ENCODE results near the gene APEH. TPM values are rescaled to one million over a fixed set of nuclear protein-coding genes. Genes with fewer than 3 reads are reported as not detected.

The APEH gene
- total RNA-seq, 1 experiment from 2014 or later, result 236 TPM

- Histone ChIP-seq H3K36me3 (ENCODE audit: low read depth, low read length) (peaks cover 16% of the 10 kb centered on the region), H3K9me2 (replicated peaks; ENCODE audit: low read length) (no peaks in the 10 kb centered on the region), H3K9ac (ENCODE audit: low read length) (no peak overlapping the region), H3F3A (ENCODE audit: low read length, unreplicated experiment) (no peaks in the 10 kb centered on the region), H3K27me3 (ENCODE audit: low read length) (no peaks in the 10 kb centered on the region), H4K20me1 (ENCODE audit: low read length) (no peaks in the 10 kb centered on the region), H3K9me3 (ENCODE audit: low read length) (no peaks in the 10 kb centered on the region), H2AFZ (ENCODE audit: low read length) (no peak overlapping the region), H3K27ac (ENCODE audit: low read length) (no peak overlapping the region), H3K79me2 (ENCODE audit: low read length) (peaks cover 13% of the 10 kb centered on the region), H3K4me1 (ENCODE audit: insufficient read depth, low read length) (peaks cover 16% of the 10 kb centered on the region), H3K4me2 (ENCODE audit: low read length) (no peak overlapping the region), H3K4me3 (ENCODE audit: low read length) (no peak overlapping the region)
- ATAC-seq (no peak), DNase-seq (no peak)
- ChIA-PET CTCF (no interaction called here), POLR2A (ENCODE audit: unreplicated experiment) (no interaction called here)
- TF ChIP-seq CTCF (conservative IDR thresholded peaks at IDR 0.05; ENCODE audit: low read depth, low read length), result no peak
- no peak for TF ChIP-seq EZH2 (IDR thresholded peaks at IDR 0.05; ENCODE audit: low read length, unreplicated experiment)
- no peak for TF ChIP-seq EZH2phosphoT487 (IDR thresholded peaks at IDR 0.05; ENCODE audit: borderline replicate concordance, low read length)
- BruUV-seq (replicated peaks), result no TSS peak
- intact Hi-C loops (cut with micrococcal nuclease), result no loop called here
Observed at GRCh38 chr3:49727154-49727923, 53.2 kb downstream of the APEH start.

GRCh38 chr3:49727924-49728361, 53.8 kb downstream of the APEH start:
- CTCF ChIA-PET, result no interaction called here
- H2AFZ ChIP-seq (ENCODE audit: low read length), result no peak overlapping the region
- peaks cover 18% of the 10 kb centered on the region; the same call in 1 of the 2 replicates for H3K36me3 ChIP-seq (ENCODE audit: low read depth, low read length)
- no peaks in the 10 kb centered on the region for H3K27me3 ChIP-seq (ENCODE audit: low read length)
- no peak overlapping the region for H3K4me3 ChIP-seq (ENCODE audit: low read length)
- no peak overlapping the region for H3K9ac ChIP-seq (ENCODE audit: low read length)
- ATAC-seq (no peak), DNase-seq (no peak)
- no peaks in the 10 kb centered on the region for H3F3A ChIP-seq (ENCODE audit: low read length, unreplicated experiment)
- no peak overlapping the region for H3K4me2 ChIP-seq (ENCODE audit: low read length)
- H4K20me1 ChIP-seq (ENCODE audit: low read length), result no peaks in the 10 kb centered on the region
- H3K4me1 ChIP-seq (ENCODE audit: insufficient read depth, low read length), result peaks cover 10% of the 10 kb centered on the region
- BruUV-seq (replicated peaks), result no TSS peak
- H3K27ac ChIP-seq (ENCODE audit: low read length), result no peak overlapping the region
- H3K9me2 ChIP-seq (replicated peaks; ENCODE audit: low read length), result no peaks in the 10 kb centered on the region
- H3K9me3 ChIP-seq (ENCODE audit: low read length), result no peaks in the 10 kb centered on the region
- H3K79me2 ChIP-seq (ENCODE audit: low read length), result peaks cover 7% of the 10 kb centered on the region
- intact Hi-C loops (cut with micrococcal nuclease), result no loop called here
- POLR2A ChIA-PET (ENCODE audit: unreplicated experiment), result no interaction called here
- TF ChIP-seq EZH2phosphoT487 (IDR thresholded peaks at IDR 0.05; ENCODE audit: borderline replicate concordance, low read length) (no peak), CTCF (conservative IDR thresholded peaks at IDR 0.05; ENCODE audit: low read depth, low read length) (no peak), EZH2 (IDR thresholded peaks at IDR 0.05; ENCODE audit: low read length, unreplicated experiment) (no peak)

DNA sequence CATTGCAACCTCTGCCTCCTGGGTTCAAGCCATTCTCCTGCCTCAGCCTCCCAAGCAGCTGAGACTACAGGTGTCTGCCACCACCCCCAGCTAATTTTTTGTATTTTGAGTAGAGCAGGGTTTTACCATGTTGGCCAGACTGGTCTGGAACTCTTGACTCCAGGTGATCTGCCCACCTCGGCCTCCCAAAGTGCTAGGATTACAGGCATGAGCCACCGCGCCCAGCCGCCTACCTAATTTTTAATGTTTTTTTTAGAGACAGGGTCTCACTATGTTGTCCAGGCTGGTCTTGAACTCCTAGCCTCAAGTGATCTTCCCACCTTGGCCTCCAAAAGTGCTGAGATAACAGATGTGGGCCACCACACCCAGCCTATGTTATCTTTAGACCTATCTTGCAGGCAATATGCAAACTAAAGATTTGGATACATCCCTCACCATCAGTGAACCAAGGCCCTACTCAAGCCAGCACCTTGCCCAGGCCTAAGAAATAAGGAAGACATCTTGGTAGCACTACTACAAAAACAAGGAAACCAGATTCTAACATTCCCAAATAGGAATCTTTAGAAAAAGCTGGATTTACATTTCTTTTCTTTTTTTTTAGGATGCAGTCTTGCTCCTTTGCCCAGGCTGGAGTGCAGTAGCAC, 55.9 kb downstream of the APEH start:
- BruUV-seq (replicated peaks), result no TSS peak
- ChIA-PET CTCF (no interaction called here), POLR2A (ENCODE audit: unreplicated experiment) (no interaction called here)
- H3K4me1 ChIP-seq (ENCODE audit: insufficient read depth, low read length), result no peaks in the 10 kb centered on the region
- no peak overlapping the region for H2AFZ ChIP-seq (ENCODE audit: low read length)
- peaks cover 26% of the 10 kb centered on the region; the same call in 1 of the 2 replicates for H3K36me3 ChIP-seq (ENCODE audit: low read depth, low read length)
- no peak overlapping the region for H3K9ac ChIP-seq (ENCODE audit: low read length)
- H3K9me3 ChIP-seq (ENCODE audit: low read length), result no peaks in the 10 kb centered on the region
- H3K4me2 ChIP-seq (ENCODE audit: low read length), result no peak overlapping the region
- DNase-seq (no peak), ATAC-seq (no peak)
- no peaks in the 10 kb centered on the region for H4K20me1 ChIP-seq (ENCODE audit: low read length)
- H3K27ac ChIP-seq (ENCODE audit: low read length), result no peak overlapping the region
- H3K9me2 ChIP-seq (replicated peaks; ENCODE audit: low read length), result no peaks in the 10 kb centered on the region
- no peaks in the 10 kb centered on the region for H3F3A ChIP-seq (ENCODE audit: low read length, unreplicated experiment)
- no peaks in the 10 kb centered on the region for H3K79me2 ChIP-seq (ENCODE audit: low read length)
- no peak overlapping the region for H3K4me3 ChIP-seq (ENCODE audit: low read length)
- intact Hi-C loops (cut with micrococcal nuclease), result no loop called here
- TF ChIP-seq EZH2 (IDR thresholded peaks at IDR 0.05; ENCODE audit: low read length, unreplicated experiment), result no peak
- no peak for TF ChIP-seq CTCF (conservative IDR thresholded peaks at IDR 0.05; ENCODE audit: low read depth, low read length)
- TF ChIP-seq EZH2phosphoT487 (IDR thresholded peaks at IDR 0.05; ENCODE audit: borderline replicate concordance, low read length), result no peak
- no peaks in the 10 kb centered on the region for H3K27me3 ChIP-seq (ENCODE audit: low read length)
